Smooth muscle cell (in vitro differentiated cells): ENCODE data around the gene KLK13. TPM values are rescaled to one million over a fixed set of nuclear protein-coding genes. Genes with fewer than 3 reads are reported as not detected.

Experiments
- DNase-seq: peaks from one replicate; lab custom pipeline; 2025; ENCODE audit not compliant: unreplicated experiment; lab: John Stamatoyannopoulos, UW
- H2AFZ ChIP-seq: fragments of 200-600 bp; sonication (generic); 2 replicates; pipeline ENCODE4 v1.6.0; 2016; ENCODE audit warnings: antibody characterized with exemption, low read depth, mild to moderate bottlenecking
- H3F3A ChIP-seq: fragments of 200-600 bp; sonication (generic); 2 replicates; pipeline ENCODE4 v1.6.0; 2017; ENCODE audit warnings: antibody characterized with exemption, low read depth
- H3K27ac ChIP-seq: fragments of 200-600 bp; sonication (generic); 2 replicates; pipeline ENCODE4 v1.5.1; 2016; ENCODE audit warnings: low read depth, mild to moderate bottlenecking
- H3K27me3 ChIP-seq: fragments of 200-600 bp; sonication (generic); 2 replicates; pipeline ENCODE4 v1.6.1; 2016; ENCODE audit warnings: low read depth, mild to moderate bottlenecking
- H3K36me3 ChIP-seq: fragments of 200-600 bp; sonication (generic); 2 replicates; pipeline ENCODE4 v1.5.1; 2016; ENCODE audit warnings: low read depth
- H3K4me1 ChIP-seq: fragments of 200-600 bp; sonication (generic); 2 replicates; pipeline ENCODE4 v1.5.1; 2016; ENCODE audit warnings: low read depth
- H3K4me2 ChIP-seq: fragments of 200-600 bp; sonication (generic); 2 replicates; pipeline ENCODE4 v1.6.0; 2016; ENCODE audit warnings: mild to moderate bottlenecking
- H3K4me3 ChIP-seq: fragments of 200-600 bp; sonication (generic); 2 replicates; pipeline ENCODE4 v1.5.1; 2016; ENCODE audit warnings: mild to moderate bottlenecking
- H3K79me2 ChIP-seq: fragments of 200-600 bp; sonication (generic); 2 replicates; pipeline ENCODE4 v1.6.0; 2016; ENCODE audit warnings: low read depth, mild to moderate bottlenecking
- H3K9ac ChIP-seq: fragments of 200-600 bp; sonication (generic); 2 replicates; pipeline ENCODE4 v1.6.0; 2016; ENCODE audit warnings: low read depth
- H3K9me3 ChIP-seq: fragments of 200-600 bp; sonication (generic); replicated peaks from 2 replicates; pipeline ENCODE4 v1.5.1; 2016; ENCODE audit warnings: low read depth
- H4K20me1 ChIP-seq: fragments of 200-600 bp; sonication (generic); 2 replicates; pipeline ENCODE4 v1.6.0; 2016; ENCODE audit warnings: low read depth
- WGBS: methylation state at CpG from one replicate; pipeline ENCODE4 v1.1.7; 2016; ENCODE audit warnings: low lambda C conversion rate; 5-methylcytosine and 5-hydroxymethylcytosine counted together
- polyA plus RNA-seq: library from polyadenylated mRNA; unstranded; fragments of >200 nt; fragmentation: Nextera tagmentation; extraction: Ambion mirVana; gene quantifications from 2 replicates; pipeline ENCODE4 v1.2.1, GENCODE V29; 2016
- total RNA-seq: library from RNA; depleted of rRNA; stranded (reverse); fragments of >200 nt; gene quantifications from 2 replicates; pipeline ENCODE4 v1.2.3, GENCODE V29; 2014
- TF ChIP-seq, protein P1 (sequence below): fragments of 200-600 bp; sonication (generic); IDR thresholded peaks from 2 replicates; pipeline ENCODE4 v1.5.1; 2017; ENCODE audit warnings: borderline replicate concordance, mild to moderate bottlenecking, antibody characterized with exemption; ENCODE audit not compliant: insufficient read depth, poor library complexity, severe bottlenecking

The KLK13 gene
- total and polyA plus RNA-seq, 2 experiments from 2014 or later, result 0.72 to 1.3 TPM

DNA sequence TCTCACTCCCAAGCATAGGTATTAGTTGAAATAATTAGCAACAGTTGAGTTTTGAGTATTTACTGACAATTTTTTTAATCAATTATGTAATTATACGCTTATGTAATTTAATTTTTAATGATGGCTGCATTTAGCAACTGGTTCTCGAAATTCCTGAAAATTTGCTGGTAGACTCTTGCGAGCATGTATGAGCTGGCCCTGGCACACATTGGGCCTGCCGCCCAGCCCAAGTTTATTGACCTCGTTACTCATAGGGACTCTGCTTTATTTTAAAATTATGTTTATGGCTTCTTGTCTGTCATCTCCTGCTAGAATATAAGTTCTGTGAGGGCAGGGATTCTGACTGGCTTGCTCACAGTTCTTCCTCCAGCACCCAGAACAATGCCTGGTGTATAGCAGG lies 11.1 kb upstream of the KLK13 start:
- TF ChIP-seq, protein P1, sequence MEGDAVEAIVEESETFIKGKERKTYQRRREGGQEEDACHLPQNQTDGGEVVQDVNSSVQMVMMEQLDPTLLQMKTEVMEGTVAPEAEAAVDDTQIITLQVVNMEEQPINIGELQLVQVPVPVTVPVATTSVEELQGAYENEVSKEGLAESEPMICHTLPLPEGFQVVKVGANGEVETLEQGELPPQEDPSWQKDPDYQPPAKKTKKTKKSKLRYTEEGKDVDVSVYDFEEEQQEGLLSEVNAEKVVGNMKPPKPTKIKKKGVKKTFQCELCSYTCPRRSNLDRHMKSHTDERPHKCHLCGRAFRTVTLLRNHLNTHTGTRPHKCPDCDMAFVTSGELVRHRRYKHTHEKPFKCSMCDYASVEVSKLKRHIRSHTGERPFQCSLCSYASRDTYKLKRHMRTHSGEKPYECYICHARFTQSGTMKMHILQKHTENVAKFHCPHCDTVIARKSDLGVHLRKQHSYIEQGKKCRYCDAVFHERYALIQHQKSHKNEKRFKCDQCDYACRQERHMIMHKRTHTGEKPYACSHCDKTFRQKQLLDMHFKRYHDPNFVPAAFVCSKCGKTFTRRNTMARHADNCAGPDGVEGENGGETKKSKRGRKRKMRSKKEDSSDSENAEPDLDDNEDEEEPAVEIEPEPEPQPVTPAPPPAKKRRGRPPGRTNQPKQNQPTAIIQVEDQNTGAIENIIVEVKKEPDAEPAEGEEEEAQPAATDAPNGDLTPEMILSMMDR, result no peak
- H3K9me3 ChIP-seq, result no peaks in the 10 kb centered on the region

DNA sequence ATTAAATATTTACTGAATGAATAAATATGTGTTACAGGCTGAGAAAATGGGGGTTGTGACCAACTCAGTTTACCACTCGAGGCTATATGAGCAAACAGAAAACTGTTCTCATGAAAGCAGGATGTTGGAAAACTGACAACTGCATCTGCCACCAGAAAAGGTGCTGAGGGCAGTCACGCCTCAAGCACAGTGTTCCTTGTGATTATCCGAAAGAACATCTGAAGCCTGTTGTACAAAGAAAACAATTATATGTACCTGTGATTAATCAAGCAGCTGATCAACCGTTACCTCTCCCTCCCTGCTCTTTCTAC lies 6.2 kb upstream of the KLK13 start:
- H2AFZ ChIP-seq, result no peak overlapping the region
- WGBS, result 81% methylated on average over 4 of the region's 4 CpGs
- H3K9ac ChIP-seq, result no peak overlapping the region
- H4K20me1 ChIP-seq, result no peaks in the 10 kb centered on the region
- no peaks in the 10 kb centered on the region for H3K4me1 ChIP-seq
- no peaks in the 10 kb centered on the region for H3K9me3 ChIP-seq
- DNase-seq, result no peak
- no peak overlapping the region for H3K27ac ChIP-seq
- H3K27me3 ChIP-seq, result no peaks in the 10 kb centered on the region
- H3K4me2 ChIP-seq, result no peak overlapping the region
- no peaks in the 10 kb centered on the region for H3K36me3 ChIP-seq
- TF ChIP-seq, protein P1, result no peak
- H3K4me3 ChIP-seq, result no peak overlapping the region
- H3K79me2 ChIP-seq, result no peaks in the 10 kb centered on the region
- H3F3A ChIP-seq, result no peaks in the 10 kb centered on the region

More for the DNA sequence above, 11.1 kb upstream of the KLK13 start:
- no peak for DNase-seq
- Histone ChIP-seq H3K27ac (no peak overlapping the region), H3K4me3 (no peak overlapping the region), H3K36me3 (no peaks in the 10 kb centered on the region), H3K4me1 (no peaks in the 10 kb centered on the region), H2AFZ (no peak overlapping the region), H3K4me2 (no peak overlapping the region), H3F3A (no peaks in the 10 kb centered on the region), H3K9ac (no peak overlapping the region), H4K20me1 (no peaks in the 10 kb centered on the region), H3K79me2 (no peaks in the 10 kb centered on the region), H3K27me3 (no peaks in the 10 kb centered on the region)
- 88% methylated on average over 5 of the region's 5 CpGs for WGBS

- Histone ChIP-seq H3K9me3 (no peaks in the 10 kb centered on the region), H4K20me1 (no peaks in the 10 kb centered on the region), H2AFZ (no peak overlapping the region), H3F3A (no peaks in the 10 kb centered on the region), H3K36me3 (no peaks in the 10 kb centered on the region), H3K79me2 (no peaks in the 10 kb centered on the region), H3K9ac (no peak overlapping the region), H3K4me3 (no peak overlapping the region), H3K4me1 (no peaks in the 10 kb centered on the region), H3K27me3 (no peaks in the 10 kb centered on the region), H3K27ac (no peak overlapping the region), H3K4me2 (no peak overlapping the region)
- DNase-seq, result no peak
- 89% methylated on average over 5 of the region's 5 CpGs for WGBS
- TF ChIP-seq, protein P1, result no peak
Measured at GRCh38 chr19:51070334-51071094, 5.6 kb upstream of the KLK13 start.
